HT1080 (cell line): ENCODE measurements around the gene EIF1B. TPM values are rescaled to one million over a fixed set of nuclear protein-coding genes. Genes with fewer than 3 reads are reported as not detected.

ENCODE experiments used
- DNase-seq: peaks from one replicate; pipeline ENCODE4 v3.0.0-alpha.2; 2015; ENCODE audit warnings: low read depth
- total RNA-seq: library from RNA; depleted of rRNA; stranded (reverse); fragments of >200 nt; shearing (Covaris generic); gene quantifications from 2 replicates; pipeline ENCODE4 v1.2.3, GENCODE V29; 2014

Gene EIF1B
- total RNA-seq, 1 experiment from 2014 or later = 25.7 TPM

GRCh38 chr3:40308725-40309417 is 636 bp upstream of the EIF1B start:
- DNase-seq = no peak

- DNase-seq = no peak
These were observed 603 bp downstream of the EIF1B start for GRCh38 chr3:40309925-40310695.

GRCh38 chr3:40310705-40311104 is 1.2 kb downstream of the EIF1B start:
- no peak for DNase-seq

GRCh38 chr3:40312661-40313226 is 3.2 kb downstream of the EIF1B start:
- DNase-seq = no peak

GRCh38 chr3:40313975-40314860 is 4.7 kb downstream of the EIF1B start:
- DNase-seq = no peak

GRCh38 chr3:40317061-40317855 is 7.8 kb downstream of the EIF1B start:
- DNase-seq = peak; percentile 45

- DNase-seq = no peak
These were observed 12.3 kb downstream of the EIF1B start for GRCh38 chr3:40321818-40322217.

GRCh38 chr3:40323946-40324345 is 14.4 kb downstream of the EIF1B start:
- no peak for DNase-seq

- DNase-seq = no peak
These were observed 15.1 kb downstream of the EIF1B start for GRCh38 chr3:40324621-40325020.

GRCh38 chr3:40325465-40325864 is 16.0 kb downstream of the EIF1B start:
- DNase-seq = no peak

- DNase-seq = no peak
These were observed 18.9 kb downstream of the EIF1B start for GRCh38 chr3:40328374-40328773.

GRCh38 chr3:40329071-40329470 is 19.6 kb downstream of the EIF1B start:
- no peak for DNase-seq

- no peak for DNase-seq
These were observed 23.2 kb downstream of the EIF1B start for GRCh38 chr3:40332684-40333083.

- no peak for DNase-seq
These were observed 23.9 kb downstream of the EIF1B start for GRCh38 chr3:40333416-40333815.

GRCh38 chr3:40333852-40334251 is 24.3 kb downstream of the EIF1B start:
- no peak for DNase-seq

GRCh38 chr3:40336101-40336500 is 26.6 kb downstream of the EIF1B start:
- DNase-seq = no peak

GRCh38 chr3:40336511-40337135 is 27.1 kb downstream of the EIF1B start:
- DNase-seq = no peak

- DNase-seq = peak; percentile 17
These were observed 27.9 kb downstream of the EIF1B start for GRCh38 chr3:40337136-40338108.

- DNase-seq = no peak
These were observed 30.4 kb downstream of the EIF1B start for GRCh38 chr3:40339871-40340270.
